Muscle layer of duodenum (tissue), 2 donors: Measurements from ENCODE around the gene PWP1.
"Not testable (repeated sequence)": the region's sequence is repeated elsewhere in the genome, so short reads cannot be mapped to it uniquely, and the experiment has no call there.

Source experiments
- H3K27ac ChIP-seq: one replicate; pipeline ENCODE4 v1.7.0; 2013; ENCODE audit warnings: mild to moderate bottlenecking, low read length
- H3K27me3 ChIP-seq: one replicate; pipeline ENCODE4 v1.7.0; 2013; ENCODE audit warnings: low read depth, mild to moderate bottlenecking, control low read depth, low read length
- H3K36me3 ChIP-seq, 2 donors: one replicate each; pipeline ENCODE4 v1.7.0; 2013; ENCODE audit warnings: low read length in 2 of 2, control low read depth in 1 of 2, mild to moderate bottlenecking in 1 of 2; ENCODE audit not compliant: insufficient read depth in 2 of 2, control insufficient read depth in 1 of 2
- H3K4me1 ChIP-seq, 2 donors: one replicate each; pipeline ENCODE4 v1.7.0; 2013; ENCODE audit warnings: low read length in 2 of 2, mild to moderate bottlenecking in 2 of 2, control low read depth in 1 of 2, moderate library complexity in 1 of 2; ENCODE audit not compliant: insufficient read depth in 2 of 2, control insufficient read depth in 1 of 2
- H3K4me3 ChIP-seq, 2 donors: one replicate each; pipeline ENCODE4 v1.7.0; 2013; ENCODE audit warnings: low read length in 2 of 2, low read depth in 1 of 2, mild to moderate bottlenecking in 1 of 2
- H3K9me3 ChIP-seq, 2 donors: one replicate each; pipeline ENCODE4 v1.7.0; 2013; ENCODE audit warnings: low read length in 2 of 2, control low read depth in 1 of 2, mild to moderate bottlenecking in 1 of 2; ENCODE audit not compliant: control insufficient read depth in 1 of 2
- donor health status: healthy.

Gene PWP1

DNA sequence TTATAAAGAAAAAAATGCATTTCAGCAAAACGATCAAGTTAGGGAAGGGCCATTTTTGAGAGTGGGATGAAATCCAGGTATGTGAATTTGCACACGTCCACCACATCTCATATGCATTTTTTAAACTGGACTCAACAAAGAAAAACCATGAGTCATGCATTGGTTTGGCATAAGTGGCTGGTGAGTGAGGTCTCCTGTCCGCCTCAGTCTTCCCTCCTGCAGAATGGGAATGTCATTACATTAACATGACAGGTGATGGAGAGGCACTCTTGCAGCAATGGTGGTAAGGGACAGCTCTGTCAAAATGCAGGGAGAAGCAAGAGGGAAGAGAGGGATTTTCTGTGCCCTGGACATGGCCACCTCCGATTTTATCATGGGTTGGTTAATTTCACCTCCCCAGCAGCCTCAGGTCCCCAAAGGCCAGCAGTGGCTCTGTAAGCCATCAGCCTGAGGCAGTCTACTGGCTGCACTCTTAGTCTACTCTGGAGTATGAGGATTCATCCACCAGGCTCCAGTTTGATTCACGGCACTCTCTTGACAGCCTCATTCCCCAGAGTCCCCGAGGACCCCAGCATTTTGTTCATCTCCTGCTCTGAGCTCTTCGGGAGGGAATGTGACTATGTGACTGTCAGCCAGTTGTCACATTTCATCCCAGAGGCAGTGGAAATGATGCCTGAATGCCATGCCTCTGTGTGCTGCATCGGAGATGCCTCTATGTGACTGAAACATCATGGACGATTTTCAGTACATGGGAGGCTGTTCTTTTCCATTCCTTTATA is 17.1 kb upstream of the PWP1 start:
- Histone ChIP-seq H3K4me1 (no peaks in the 10 kb centered on the region), H3K27ac (no peak overlapping the region), H3K36me3 (no peaks in the 10 kb centered on the region), H3K9me3 (no peaks in the 10 kb centered on the region), H3K4me3 (no peak overlapping the region), H3K27me3 (peaks cover 4% of the 10 kb centered on the region)

DNA sequence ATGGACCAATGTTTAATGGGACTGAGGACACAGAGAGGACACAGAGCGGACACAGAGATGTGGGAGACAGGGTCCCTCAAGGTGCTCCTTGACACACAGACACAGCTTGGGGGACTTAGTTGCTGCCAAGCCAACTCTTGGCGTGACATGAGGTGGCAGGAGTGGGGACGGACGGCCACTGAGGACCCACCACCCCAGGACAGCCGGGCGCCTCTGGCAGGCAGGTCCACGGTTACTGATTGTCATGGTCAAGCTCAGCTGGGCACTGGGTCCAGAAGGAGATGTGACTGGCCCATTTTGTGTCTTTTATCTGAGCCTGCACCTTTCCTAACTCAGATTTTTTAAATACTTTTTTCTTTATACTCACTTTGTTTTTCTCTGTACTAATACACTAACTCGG is 15.7 kb upstream of the PWP1 start:
- Histone ChIP-seq H3K27ac (no peak overlapping the region), H3K4me3 (no peak overlapping the region), H3K9me3 (no peaks in the 10 kb centered on the region), H3K27me3 (peaks cover 4% of the 10 kb centered on the region), H3K4me1 (no peaks in the 10 kb centered on the region), H3K36me3 (no peaks in the 10 kb centered on the region)

DNA sequence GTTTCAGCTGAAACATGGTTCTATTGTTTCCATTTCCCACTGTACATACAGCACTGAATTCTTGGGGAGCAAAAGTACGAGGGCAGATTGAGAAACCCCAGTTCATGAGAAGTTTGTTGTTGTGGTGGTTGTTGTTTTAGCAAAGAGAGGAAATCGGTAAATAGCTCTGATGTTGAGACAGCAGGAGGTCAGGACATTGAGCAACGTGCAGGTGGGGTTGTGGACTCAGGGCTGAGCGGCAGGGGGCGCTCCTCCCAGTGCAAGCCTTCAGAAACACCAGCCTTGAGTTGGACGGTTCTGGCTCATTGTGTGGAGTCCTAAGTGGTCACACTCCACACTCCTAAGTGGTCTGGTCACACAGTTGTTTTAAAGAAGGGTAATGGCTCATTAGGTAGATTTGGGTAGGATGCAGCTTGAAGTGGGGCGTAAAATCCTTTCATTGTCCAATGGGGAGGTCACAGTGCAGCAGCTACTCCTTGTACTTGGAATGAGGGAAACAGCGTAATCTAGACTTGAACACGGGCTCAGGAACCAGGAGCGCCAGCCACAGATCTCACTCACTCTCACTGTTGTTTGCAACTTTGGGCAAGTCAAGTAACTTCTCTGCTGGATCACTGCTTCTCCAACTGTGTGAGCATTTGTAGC is 14.5 kb upstream of the PWP1 start:
- Histone ChIP-seq H3K27me3 (peaks cover 4% of the 10 kb centered on the region), H3K36me3 (no peaks in the 10 kb centered on the region), H3K9me3 (no peaks in the 10 kb centered on the region), H3K27ac (no peak overlapping the region), H3K4me3 (no peak overlapping the region), H3K4me1 (no peaks in the 10 kb centered on the region)

DNA sequence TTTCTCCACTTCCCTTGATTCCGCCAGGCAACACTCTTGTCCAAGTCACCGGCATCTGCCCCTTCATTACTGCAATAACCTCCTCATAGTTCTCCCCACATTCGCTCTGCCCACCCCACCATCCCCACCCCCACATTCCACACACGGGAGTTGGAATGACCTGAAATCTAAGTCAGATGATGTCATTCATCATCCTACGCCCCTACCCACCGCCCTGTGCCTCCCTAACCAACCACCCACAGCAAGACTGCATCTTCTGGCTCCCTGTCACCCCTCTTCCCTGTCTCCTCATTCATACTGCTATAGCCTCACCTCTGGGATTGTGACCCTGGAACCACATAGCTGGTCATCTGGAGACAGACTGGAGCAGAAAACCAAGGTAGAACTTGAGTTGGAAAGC is 7.9 kb upstream of the PWP1 start:
- Histone ChIP-seq H3K4me1 (no peaks in the 10 kb centered on the region), H3K27ac (no peak overlapping the region), H3K9me3 (no peaks in the 10 kb centered on the region)

DNA sequence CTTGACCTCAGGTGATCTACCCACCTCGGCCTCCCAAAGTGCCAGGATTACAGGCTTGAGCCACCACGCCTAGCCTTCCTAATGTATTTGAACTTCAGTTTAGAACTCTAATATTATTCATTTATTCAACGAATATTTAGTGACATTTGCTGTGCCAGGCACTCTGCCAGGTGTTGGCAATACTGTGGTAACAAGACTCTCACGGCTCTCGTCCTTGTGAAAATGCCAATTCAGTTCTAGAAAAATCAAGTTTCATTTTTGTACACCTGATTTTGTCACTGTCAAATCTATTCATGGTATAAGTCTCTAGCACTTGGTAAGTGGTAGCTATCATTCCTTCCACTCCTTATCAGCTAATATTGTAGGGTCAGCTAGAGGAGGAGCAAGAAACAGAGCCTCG is 6.3 kb upstream of the PWP1 start:
- Histone ChIP-seq H3K4me1 (no peaks in the 10 kb centered on the region), H3K27ac (no peak overlapping the region), H3K9me3 (no peaks in the 10 kb centered on the region), H3K36me3 (no peaks in the 10 kb centered on the region), H3K4me3 (no peak overlapping the region), H3K27me3 (no peaks in the 10 kb centered on the region)

More for the DNA sequence above, 7.9 kb upstream of the PWP1 start:
- H3K27me3 ChIP-seq: no peaks in the 10 kb centered on the region
- no peaks in the 10 kb centered on the region for H3K36me3 ChIP-seq
- H3K4me3 ChIP-seq: no peak overlapping the region

DNA sequence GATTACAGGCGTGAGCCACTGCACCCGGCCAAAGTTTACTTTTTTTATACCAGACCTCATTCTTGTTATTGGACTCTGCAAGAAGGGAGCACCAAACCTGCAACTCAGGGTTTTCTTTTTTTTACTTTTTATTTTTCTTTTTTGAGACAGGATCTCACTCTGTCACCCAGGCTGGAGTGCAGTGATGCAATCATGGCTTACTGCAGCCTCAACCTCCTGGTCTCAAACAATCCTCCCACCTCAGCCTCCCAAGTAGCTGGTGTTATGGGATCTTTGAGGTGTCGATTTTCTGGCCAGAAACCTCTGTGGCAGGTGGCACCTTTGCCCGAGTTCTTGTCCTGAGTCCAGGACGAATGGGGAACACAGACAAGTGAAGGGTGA is 4.2 kb upstream of the PWP1 start:
- H3K9me3 ChIP-seq: no peaks in the 10 kb centered on the region
- no peak overlapping the region for H3K4me3 ChIP-seq
- peaks cover 0 to 4% of the 10 kb centered on the region in 2 donors for H3K36me3 ChIP-seq
- peaks cover 0 to 10% of the 10 kb centered on the region in 2 donors for H3K4me1 ChIP-seq
- no peaks in the 10 kb centered on the region for H3K27me3 ChIP-seq
- H3K27ac ChIP-seq: no peak overlapping the region

DNA sequence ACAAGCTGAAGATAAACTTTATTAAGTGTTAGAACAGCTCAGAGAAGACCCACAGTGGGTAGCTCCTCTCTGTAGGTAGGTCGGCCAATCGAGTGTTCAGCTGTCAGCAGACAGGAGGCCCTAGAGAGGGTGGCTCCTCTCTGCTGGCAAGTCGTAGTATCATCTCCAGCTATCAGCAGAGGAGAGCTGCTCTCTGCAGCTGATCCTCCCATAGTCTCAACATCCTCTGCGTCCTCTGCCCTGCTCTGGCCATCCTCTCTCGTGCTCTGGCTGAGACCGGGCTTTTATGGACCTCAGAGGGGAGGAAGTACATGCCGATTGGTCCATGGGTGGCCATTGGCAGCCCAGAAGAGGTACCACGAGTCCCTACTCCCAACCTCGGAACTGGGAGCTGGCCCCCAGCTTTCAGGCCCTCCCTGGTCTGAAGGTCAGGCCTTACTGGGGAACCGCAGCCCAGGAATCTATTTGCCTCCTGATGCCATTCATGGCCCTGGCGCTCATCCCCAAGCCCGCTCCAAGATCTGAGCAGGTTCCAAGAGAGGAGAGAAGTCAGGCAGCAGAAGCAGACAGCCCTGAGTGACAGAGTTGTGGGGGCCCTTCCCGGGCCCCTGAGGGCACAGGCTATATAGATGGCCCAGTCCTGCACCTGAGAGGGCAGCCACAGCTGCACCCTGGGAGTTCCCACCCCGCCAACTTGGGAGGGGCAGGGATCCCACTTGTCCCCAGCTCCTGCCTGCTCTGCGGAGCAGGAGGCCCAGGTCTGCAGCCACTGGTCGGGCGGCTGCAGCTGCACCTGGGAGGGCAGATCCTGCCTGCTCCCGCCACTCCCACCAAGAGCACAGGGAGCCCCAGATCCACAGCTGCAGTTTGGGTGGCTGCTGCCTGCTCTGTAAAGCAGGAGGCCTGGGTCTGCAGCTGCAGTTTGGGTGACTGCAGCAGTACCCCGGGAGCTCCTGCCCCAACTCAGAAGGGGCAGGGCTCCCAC is 3.5 kb upstream of the PWP1 start:
- Histone ChIP-seq H3K4me3 (no peak overlapping the region), H3K4me1 (peaks cover 0 to 17% of the 10 kb centered on the region in 2 donors), H3K27ac (no peak overlapping the region), H3K9me3 (no peaks in the 10 kb centered on the region), H3K27me3 (no peaks in the 10 kb centered on the region), H3K36me3 (peaks cover 0 to 4% of the 10 kb centered on the region in 2 donors)

DNA sequence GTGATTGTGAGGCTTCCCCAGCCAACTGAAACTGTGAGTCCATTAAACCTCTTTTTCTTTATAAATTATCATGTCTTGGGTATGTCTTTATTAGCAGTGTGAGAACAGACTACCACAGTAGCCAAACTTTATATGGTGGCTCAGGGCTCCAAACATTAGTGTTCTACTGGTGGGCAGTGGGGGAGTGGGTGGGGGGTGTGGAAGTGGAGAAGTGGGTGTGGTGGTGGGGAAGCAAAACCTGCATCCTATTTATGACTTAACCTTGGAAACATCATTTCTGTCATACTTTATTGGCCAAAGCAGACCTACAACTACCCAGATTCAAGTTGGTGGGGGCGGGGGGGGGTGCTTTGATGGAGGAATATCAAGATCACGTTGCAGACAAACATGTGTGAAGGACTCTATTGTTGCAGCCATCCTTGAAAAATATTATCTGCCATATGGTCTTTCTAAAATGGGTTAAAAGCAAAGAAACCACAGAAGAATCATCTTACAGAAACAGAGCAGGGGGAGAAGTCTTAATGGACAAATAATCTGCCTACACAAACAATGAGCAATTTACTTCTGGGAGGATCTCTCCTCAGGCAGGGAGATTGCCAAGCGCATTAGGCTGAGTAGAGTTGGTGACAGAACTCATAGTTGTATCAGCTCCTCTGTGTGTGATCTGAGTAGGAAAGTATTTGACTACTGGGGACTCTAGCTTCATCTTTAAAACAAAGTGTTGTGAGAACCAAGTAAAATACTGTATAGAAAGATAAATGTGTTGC is 1.4 kb upstream of the PWP1 start:
- Histone ChIP-seq H3K27ac (no peak overlapping the region), H3K4me1 (peaks cover 0 to 20% of the 10 kb centered on the region in 2 donors), H3K27me3 (no peaks in the 10 kb centered on the region), H3K36me3 (peaks cover 9 to 14% of the 10 kb centered on the region in 2 donors), H3K9me3 (no peaks in the 10 kb centered on the region), H3K4me3 (no peak overlapping the region)

DNA sequence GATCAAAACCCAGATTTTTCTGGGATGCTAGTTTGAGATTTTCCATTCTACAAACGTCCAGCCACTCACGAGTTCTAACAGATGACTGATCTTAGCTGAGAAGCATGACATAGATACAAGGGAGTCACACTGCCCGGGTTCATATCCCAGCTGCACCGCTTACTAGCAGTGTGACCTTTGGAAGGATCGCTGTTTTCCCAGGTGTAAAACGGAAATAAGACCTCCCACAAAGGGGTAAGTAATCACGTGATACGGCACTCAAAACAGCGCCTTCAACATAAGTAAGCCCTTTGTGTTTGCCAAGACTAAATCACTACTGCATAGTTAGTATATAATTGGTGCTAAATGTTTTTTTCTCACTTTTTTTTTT is 624 bp upstream of the PWP1 start:
- Histone ChIP-seq H3K4me1 (peaks cover 0 to 20% of the 10 kb centered on the region in 2 donors), H3K27ac (peak overlapping the region; percentile 81), H3K4me3 (peak overlapping the region; percentile 87 to 99), H3K9me3 (no peaks in the 10 kb centered on the region), H3K27me3 (no peaks in the 10 kb centered on the region), H3K36me3 (peaks cover 14 to 21% of the 10 kb centered on the region in 2 donors)

DNA sequence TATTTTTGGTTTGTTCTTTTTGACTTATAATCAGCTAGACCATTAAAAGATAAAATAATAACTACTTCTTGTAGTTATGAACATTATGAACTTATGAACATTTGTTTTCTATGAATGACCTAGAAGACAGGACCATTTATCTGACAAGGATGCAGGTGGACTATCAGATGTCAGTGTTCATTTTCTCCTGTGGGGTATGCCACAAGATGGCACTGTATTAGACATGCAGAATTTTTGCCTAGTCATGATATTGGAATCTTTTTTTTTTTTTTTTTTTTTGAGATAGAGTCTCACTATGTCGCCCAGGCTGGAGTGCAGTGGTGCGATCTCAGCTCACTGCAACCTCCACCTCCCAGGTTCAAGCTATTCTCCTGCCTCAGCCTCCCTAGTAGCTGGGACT is 10.2 kb downstream of the PWP1 start:
- not testable (repeated sequence) for H3K4me3 ChIP-seq, H3K4me1 ChIP-seq, H3K27ac ChIP-seq, H3K9me3 ChIP-seq, H3K27me3 ChIP-seq
- peaks cover 66 to 81% of the 10 kb centered on the region in 2 donors for H3K36me3 ChIP-seq
